ENCODE results near the gene LMBR1L. TPM values are rescaled to one million over a fixed set of nuclear protein-coding genes. Genes with fewer than 3 reads are reported as not detected.
A peak's percentile ranks its signal among the peaks of the same experiment; 100 is the strongest.

The LMBR1L gene
- total RNA-seq, 3 donors from 2014 or later: 37.6 to 73.0 (median 58.3) TPM

DNA sequence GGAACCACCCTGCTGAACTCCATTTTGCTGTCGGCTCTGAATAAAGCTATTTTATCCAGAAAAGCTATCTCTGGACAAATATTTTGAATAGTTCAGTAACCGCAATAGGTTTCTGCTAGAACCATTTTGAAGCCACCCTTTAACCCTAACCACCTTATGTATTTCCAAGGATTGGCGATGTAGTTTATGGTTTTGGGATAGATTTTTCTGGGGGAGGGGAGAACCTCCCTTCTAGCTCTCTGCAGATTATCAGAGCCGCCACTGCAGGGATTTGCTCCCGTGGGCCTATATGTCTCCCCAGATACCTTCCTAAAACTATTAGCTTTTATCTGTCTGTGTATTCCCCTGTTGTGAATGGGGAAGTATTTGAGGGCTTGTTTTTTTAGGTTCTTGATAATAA, 22.4 kb upstream of the LMBR1L start:
- peak overlapping the region in 2 of 3 donors; percentile 7 to 100 for H3K4me3 ChIP-seq
- peaks cover 5 to 9% of the 10 kb centered on the region in 2 donors for H3K4me1 ChIP-seq
- TF ChIP-seq POLR2A (IDR thresholded peaks at IDR 0.05) (no peak), POLR2AphosphoS5 (IDR thresholded peaks at IDR 0.05) (no peak)
- TF ChIP-seq, protein P1, sequence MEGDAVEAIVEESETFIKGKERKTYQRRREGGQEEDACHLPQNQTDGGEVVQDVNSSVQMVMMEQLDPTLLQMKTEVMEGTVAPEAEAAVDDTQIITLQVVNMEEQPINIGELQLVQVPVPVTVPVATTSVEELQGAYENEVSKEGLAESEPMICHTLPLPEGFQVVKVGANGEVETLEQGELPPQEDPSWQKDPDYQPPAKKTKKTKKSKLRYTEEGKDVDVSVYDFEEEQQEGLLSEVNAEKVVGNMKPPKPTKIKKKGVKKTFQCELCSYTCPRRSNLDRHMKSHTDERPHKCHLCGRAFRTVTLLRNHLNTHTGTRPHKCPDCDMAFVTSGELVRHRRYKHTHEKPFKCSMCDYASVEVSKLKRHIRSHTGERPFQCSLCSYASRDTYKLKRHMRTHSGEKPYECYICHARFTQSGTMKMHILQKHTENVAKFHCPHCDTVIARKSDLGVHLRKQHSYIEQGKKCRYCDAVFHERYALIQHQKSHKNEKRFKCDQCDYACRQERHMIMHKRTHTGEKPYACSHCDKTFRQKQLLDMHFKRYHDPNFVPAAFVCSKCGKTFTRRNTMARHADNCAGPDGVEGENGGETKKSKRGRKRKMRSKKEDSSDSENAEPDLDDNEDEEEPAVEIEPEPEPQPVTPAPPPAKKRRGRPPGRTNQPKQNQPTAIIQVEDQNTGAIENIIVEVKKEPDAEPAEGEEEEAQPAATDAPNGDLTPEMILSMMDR (IDR thresholded peaks at IDR 0.05): no peak
- H3K9me3 ChIP-seq: no peaks in the 10 kb centered on the region
- intact Hi-C loops (cut with DNase I; ENCODE audit: low total_unique reads): no loop called here
- peak overlapping the region; percentile 98 to 100 for H3K27ac ChIP-seq
- H3K27me3 ChIP-seq: no peaks in the 10 kb centered on the region
- no peaks in the 10 kb centered on the region for H3K36me3 ChIP-seq
- no peak for DNase-seq (ENCODE audit: low spot score in 2 of 2)

GRCh38 chr12:49131894-49132461, 21.3 kb upstream of the LMBR1L start:
- Histone ChIP-seq H3K4me3 (peak overlapping the region; percentile 96 to 100 (median 97)), H3K9me3 (no peaks in the 10 kb centered on the region), H3K36me3 (no peaks in the 10 kb centered on the region), H3K4me1 (peaks cover 5 to 9% of the 10 kb centered on the region in 2 donors), H3K27me3 (no peaks in the 10 kb centered on the region), H3K27ac (peak overlapping the region; percentile 98 to 100)
- intact Hi-C loops (cut with DNase I; ENCODE audit: low total_unique reads): loop anchor here (2.0 kb wide), 1 partner anchor 103 kb away; no protein-coding TSS in a partner anchor
- no peak for DNase-seq (ENCODE audit: low spot score in 2 of 2)
- TF ChIP-seq, protein P1 (IDR thresholded peaks at IDR 0.05): no peak
- no peak for TF ChIP-seq POLR2AphosphoS5 (IDR thresholded peaks at IDR 0.05)
- no peak for TF ChIP-seq POLR2A (IDR thresholded peaks at IDR 0.05)

- Histone ChIP-seq H3K36me3 (no peaks in the 10 kb centered on the region), H3K27ac (peak within 1 kb of the TSS; percentile 98 to 100), H3K4me1 (peaks cover 5 to 9% of the 10 kb centered on the region in 2 donors), H3K27me3 (no peaks in the 10 kb centered on the region), H3K9me3 (no peaks in the 10 kb centered on the region), H3K4me3 (peak within 1 kb of the TSS; percentile 96 to 100 (median 97))
- TF ChIP-seq POLR2AphosphoS5 (IDR thresholded peaks at IDR 0.05) (peak; percentile 87 to 98 (median 96)), POLR2A (IDR thresholded peaks at IDR 0.05) (peak; percentile 82)
- TF ChIP-seq, protein P1 (IDR thresholded peaks at IDR 0.05): no peak
- DNase-seq (ENCODE audit: low spot score in 2 of 2): peak; percentile 83 to 91
- intact Hi-C loops (cut with DNase I; ENCODE audit: low total_unique reads): loop anchor here (2.0 kb wide), 1 partner anchor 104 kb away; no protein-coding TSS in a partner anchor
Observed at GRCh38 chr12:49131051-49131893, 20.6 kb upstream of the LMBR1L start, which contains the start of gene TUBA1B. Gene TUBA1B, minus strand, starts transcription at chr12:49131395. Its CDS starts 95 bp downstream, at chr12:49131300.

DNA sequence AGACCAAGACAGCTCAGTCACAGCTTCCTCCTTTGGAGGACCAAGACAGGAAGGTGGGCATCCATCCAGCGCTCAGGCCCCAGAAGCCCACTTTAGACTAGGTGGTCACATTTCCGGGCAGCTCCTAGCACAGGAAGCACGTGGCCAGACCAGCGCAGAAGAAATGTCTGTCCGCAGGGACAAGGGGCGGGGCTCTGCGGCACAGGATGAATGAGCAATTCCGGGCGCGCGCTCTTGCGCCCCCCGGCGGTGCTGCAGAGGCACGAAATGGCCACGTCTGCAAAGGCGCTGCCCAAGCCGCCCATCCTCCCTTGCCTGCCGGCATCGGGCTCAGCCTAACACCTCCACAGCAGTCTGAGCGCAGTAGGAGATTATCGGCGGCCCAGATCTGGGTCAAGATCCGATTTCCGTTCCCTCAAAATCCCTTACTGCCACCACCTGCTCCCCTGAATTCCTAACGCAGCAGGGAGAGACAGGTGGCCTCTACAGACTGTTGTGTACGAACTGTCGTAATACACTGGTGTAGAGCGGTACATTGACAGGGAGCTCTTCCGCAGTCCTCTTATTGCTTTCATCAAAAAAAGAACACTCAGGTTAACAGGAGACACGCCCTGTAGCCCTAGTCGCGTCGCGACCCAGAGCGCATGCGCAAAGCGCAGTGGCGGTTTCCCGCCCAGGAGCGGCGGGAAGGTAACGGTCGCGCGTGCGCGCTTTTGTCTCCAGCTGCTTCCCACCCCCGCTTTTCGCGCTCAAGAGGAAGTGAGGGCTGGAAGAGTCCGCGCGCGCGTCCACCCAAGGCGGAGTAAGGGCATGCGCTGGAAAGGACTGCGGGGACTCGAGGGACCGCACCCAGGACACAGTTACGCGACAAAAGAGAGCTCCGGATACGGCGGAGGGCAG, 19.8 kb upstream of the LMBR1L start:
- H3K4me3 ChIP-seq: peak overlapping the region; percentile 96 to 100 (median 97)
- no peaks in the 10 kb centered on the region for H3K27me3 ChIP-seq
- H3K9me3 ChIP-seq: no peaks in the 10 kb centered on the region
- TF ChIP-seq POLR2A (IDR thresholded peaks at IDR 0.05): no peak
- TF ChIP-seq, protein P1 (IDR thresholded peaks at IDR 0.05): peak; percentile 77 to 80 (median 79)
- TF ChIP-seq POLR2AphosphoS5 (IDR thresholded peaks at IDR 0.05): peak; percentile 21 to 81 (median 46)
- H3K27ac ChIP-seq: peak overlapping the region; percentile 98 to 100
- H3K4me1 ChIP-seq: peaks cover 5 to 9% of the 10 kb centered on the region in 2 donors
- intact Hi-C loops (cut with DNase I; ENCODE audit: low total_unique reads): loop anchor here (2.0 kb wide), 1 partner anchor 104 kb away; no protein-coding TSS in a partner anchor
- DNase-seq (ENCODE audit: low spot score in 2 of 2): peak; percentile 85 to 89
- no peaks in the 10 kb centered on the region for H3K36me3 ChIP-seq

Data from breast epithelium (tissue), 4 donors.